Dendritic cell treated with granulocyte-macrophage colony-stimulating factor and Interleukin-4, amounts not matched to agents 40 ng/mL and 50 ng/mL, for 4 days (primary cell): ENCODE results near the gene RAB35.
"Not testable (repeated sequence)": the region's sequence is repeated elsewhere in the genome, so short reads cannot be mapped to it uniquely, and the experiment has no call there.

Source experiments
- H3K27ac Mint-ChIP-seq: one replicate; pipeline ENCODE4 v1.8.0; 2022; ENCODE audit warnings: mild to moderate bottlenecking, mixed read lengths
- H3K27me3 Mint-ChIP-seq: one replicate; pipeline ENCODE4 v1.8.0; 2022; ENCODE audit warnings: mild to moderate bottlenecking, mixed read lengths
- H3K36me3 Mint-ChIP-seq: one replicate; pipeline ENCODE4 v1.8.0; 2022; ENCODE audit warnings: low read depth, mixed read lengths
- H3K4me1 Mint-ChIP-seq: one replicate; pipeline ENCODE4 v1.8.0; 2022; ENCODE audit warnings: low read depth, mixed read lengths
- H3K4me3 Mint-ChIP-seq: one replicate; pipeline ENCODE4 v1.8.0; 2022; ENCODE audit warnings: mild to moderate bottlenecking, moderate library complexity, mixed read lengths
- H3K9me3 Mint-ChIP-seq: one replicate; pipeline ENCODE4 v1.8.0; 2022; ENCODE audit warnings: mixed read lengths
- intact Hi-C: fragments of 100-400 bp; cut with micrococcal nuclease; formaldehyde crosslinking; loops from one replicate; pipeline ENCODE4 v1.15.0; 2022

Gene RAB35

GRCh38 chr12:120060196-120060595, 56.4 kb downstream of the RAB35 start:
- peaks cover 20% of the 10 kb centered on the region for H3K27me3 Mint-ChIP-seq
- no peaks in the 10 kb centered on the region for H3K4me1 Mint-ChIP-seq
- H3K9me3 Mint-ChIP-seq, result no peaks in the 10 kb centered on the region
- no peak overlapping the region for H3K4me3 Mint-ChIP-seq
- intact Hi-C loops, result no loop called here
- H3K36me3 Mint-ChIP-seq, result no peaks in the 10 kb centered on the region
- H3K27ac Mint-ChIP-seq, result no peak overlapping the region

GRCh38 chr12:120056739-120057138, 59.8 kb downstream of the RAB35 start:
- Mint-ChIP-seq H3K27ac (no peak overlapping the region), H3K4me1 (no peaks in the 10 kb centered on the region), H3K4me3 (no peak overlapping the region), H3K27me3 (peaks cover 12% of the 10 kb centered on the region), H3K9me3 (no peaks in the 10 kb centered on the region), H3K36me3 (no peaks in the 10 kb centered on the region)
- intact Hi-C loops, result no loop called here

DNA sequence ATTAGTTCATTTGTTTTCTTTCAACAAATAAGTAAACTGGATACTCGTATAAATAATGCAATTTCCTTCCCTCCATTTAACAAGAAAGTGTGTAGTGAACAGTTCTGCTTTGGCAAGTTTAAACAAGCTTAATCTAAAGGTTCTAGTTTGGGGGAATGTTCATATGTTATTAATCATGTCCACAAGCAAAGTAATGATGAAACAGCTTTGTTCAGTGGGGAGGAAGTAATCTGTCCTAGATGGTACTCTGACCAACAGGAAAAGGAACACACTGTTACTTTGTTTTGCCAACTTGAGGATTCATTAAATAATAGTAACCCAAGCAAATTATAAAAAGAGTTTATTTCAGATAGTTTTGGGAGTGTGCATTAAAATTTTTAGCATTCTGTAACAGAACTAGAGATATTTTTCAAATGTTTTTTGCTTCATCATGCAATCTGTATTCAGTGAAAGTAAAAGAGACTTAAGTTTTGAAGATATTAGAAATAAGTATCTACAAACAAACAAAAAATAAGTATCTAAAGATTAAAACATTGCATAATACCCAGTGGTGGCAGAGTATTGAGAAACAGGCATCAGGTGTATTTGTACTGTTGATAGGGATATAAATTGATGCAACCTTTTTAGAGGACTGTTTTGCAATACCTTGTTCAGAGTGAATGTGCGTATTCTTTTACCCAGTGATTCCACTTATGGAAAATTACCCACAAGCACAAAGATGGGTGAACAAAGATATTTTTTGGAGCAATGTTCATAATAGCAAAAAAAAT, 61.1 kb downstream of the RAB35 start:
- no peak overlapping the region for H3K4me3 Mint-ChIP-seq
- no peaks in the 10 kb centered on the region for H3K4me1 Mint-ChIP-seq
- H3K36me3 Mint-ChIP-seq, result no peaks in the 10 kb centered on the region
- H3K27me3 Mint-ChIP-seq, result peaks cover 8% of the 10 kb centered on the region
- no peaks in the 10 kb centered on the region for H3K9me3 Mint-ChIP-seq
- intact Hi-C loops, result no loop called here
- no peak overlapping the region for H3K27ac Mint-ChIP-seq

DNA sequence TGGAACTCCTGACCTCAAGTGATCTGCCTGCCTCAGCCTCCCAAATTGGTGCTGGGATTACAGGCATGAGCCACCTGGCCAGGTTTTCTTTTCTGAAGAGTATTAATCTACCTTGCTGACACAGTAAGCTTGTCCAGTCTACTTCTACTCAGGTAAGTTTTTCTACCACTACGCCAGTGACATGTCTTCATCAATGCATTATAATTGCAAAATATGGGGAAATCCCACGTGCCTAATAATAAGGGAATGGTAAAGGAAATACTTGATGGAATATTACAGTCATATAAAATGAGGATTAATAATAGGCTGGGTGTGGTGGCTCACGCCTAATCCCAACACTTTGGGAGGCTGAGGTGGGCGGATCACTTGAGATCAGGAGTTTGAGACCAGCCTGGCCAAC, 62.3 kb downstream of the RAB35 start:
- Mint-ChIP-seq H3K36me3 (no peaks in the 10 kb centered on the region), H3K27ac (no peak overlapping the region), H3K4me1 (no peaks in the 10 kb centered on the region), H3K4me3 (no peak overlapping the region), H3K9me3 (no peaks in the 10 kb centered on the region), H3K27me3 (peaks cover 13% of the 10 kb centered on the region)
- intact Hi-C loops, result no loop called here

DNA sequence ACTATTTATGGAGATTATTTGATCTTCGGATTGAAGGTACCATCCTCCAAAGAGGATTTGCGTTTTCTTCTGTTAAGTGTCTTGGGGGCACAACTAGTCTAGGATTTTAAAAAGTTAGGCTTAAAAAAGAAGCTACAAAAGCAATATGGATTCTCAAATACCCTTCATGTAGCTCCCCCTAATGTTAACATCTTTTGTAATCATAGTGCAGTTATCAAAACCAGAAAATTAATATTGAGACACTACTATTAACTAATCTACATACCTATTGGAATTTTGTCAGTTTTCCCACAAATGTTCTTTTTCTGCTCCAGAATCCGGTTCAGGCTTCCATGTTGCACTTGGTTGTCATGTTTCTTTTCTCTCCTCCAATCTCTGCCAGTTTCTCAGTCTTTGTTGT, 65.0 kb downstream of the RAB35 start:
- H3K36me3 Mint-ChIP-seq, result no peaks in the 10 kb centered on the region
- H3K4me3 Mint-ChIP-seq, result no peak overlapping the region
- peaks cover 18% of the 10 kb centered on the region for H3K27me3 Mint-ChIP-seq
- H3K27ac Mint-ChIP-seq, result no peak overlapping the region
- no peaks in the 10 kb centered on the region for H3K4me1 Mint-ChIP-seq
- intact Hi-C loops, result no loop called here
- H3K9me3 Mint-ChIP-seq, result no peaks in the 10 kb centered on the region

DNA sequence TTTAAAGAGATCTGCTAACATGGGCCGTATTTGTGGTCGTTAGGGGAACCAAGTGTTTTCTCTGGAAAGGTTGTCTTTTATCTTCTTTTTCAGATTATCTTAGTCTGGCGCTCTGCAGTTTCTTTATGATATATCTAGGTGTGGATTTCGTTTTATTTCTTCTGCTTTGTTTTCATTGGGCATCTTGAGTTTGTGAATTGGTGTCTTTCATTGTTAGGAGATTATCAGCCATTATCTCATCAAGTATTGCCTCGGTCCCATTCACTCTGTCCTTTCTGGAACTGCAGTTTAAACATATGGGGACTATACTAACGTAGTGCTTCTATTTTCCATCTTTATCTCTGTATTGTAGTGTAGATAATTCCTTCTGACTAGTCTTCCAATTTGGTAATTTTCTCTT, 67.1 kb downstream of the RAB35 start:
- Mint-ChIP-seq H3K36me3 (no peaks in the 10 kb centered on the region), H3K4me1 (no peaks in the 10 kb centered on the region), H3K27ac (no peak overlapping the region), H3K9me3 (no peaks in the 10 kb centered on the region), H3K27me3 (peaks cover 15% of the 10 kb centered on the region), H3K4me3 (no peak overlapping the region)
- intact Hi-C loops, result no loop called here

DNA sequence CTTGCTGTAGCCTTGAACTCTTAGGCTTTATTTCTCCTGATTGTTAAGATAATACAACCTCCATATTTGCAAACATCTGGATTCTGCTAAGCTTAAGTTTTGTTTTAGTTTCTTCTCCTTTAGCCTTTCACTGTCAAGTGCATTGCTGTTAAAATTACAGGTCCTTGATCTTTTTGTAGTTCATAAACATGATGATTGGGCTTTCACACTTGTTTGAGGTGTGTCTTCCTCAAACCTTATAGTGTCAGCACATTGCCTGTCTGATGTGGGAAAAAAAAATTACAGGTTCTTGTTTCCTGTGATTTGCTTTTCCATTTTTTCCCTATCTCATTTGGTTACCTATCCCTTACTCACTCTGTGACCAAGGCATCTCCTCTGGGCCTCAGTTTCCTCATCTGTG, 68.3 kb downstream of the RAB35 start:
- H3K27ac Mint-ChIP-seq, result no peak overlapping the region
- intact Hi-C loops, result no loop called here
- no peak overlapping the region for H3K4me3 Mint-ChIP-seq
- peaks cover 15% of the 10 kb centered on the region for H3K27me3 Mint-ChIP-seq
- H3K36me3 Mint-ChIP-seq, result no peaks in the 10 kb centered on the region
- H3K9me3 Mint-ChIP-seq, result no peaks in the 10 kb centered on the region
- no peaks in the 10 kb centered on the region for H3K4me1 Mint-ChIP-seq

- Mint-ChIP-seq H3K36me3 (no peaks in the 10 kb centered on the region), H3K4me3 (no peak overlapping the region), H3K27ac (no peak overlapping the region), H3K27me3 (peaks cover 13% of the 10 kb centered on the region), H3K4me1 (no peaks in the 10 kb centered on the region), H3K9me3 (no peaks in the 10 kb centered on the region)
- intact Hi-C loops, result no loop called here
Measured at GRCh38 chr12:120047072-120047471, 69.5 kb downstream of the RAB35 start.

- H3K4me1 Mint-ChIP-seq, H3K36me3 Mint-ChIP-seq, intact Hi-C loops, H3K9me3 Mint-ChIP-seq, H3K27ac Mint-ChIP-seq, H3K4me3 Mint-ChIP-seq, H3K27me3 Mint-ChIP-seq: not testable (repeated sequence)
Measured at GRCh38 chr12:120045367-120045766, 71.2 kb downstream of the RAB35 start.
